OCI-LY1 (cell line): ENCODE data around the gene TXNRD2.

Experiments
- H2AFZ ChIP-seq: fragments of 200-600 bp; sonication (generic), shearing (Covaris generic); 2 replicates; pipeline ENCODE4 v1.6.0; 2014; ENCODE audit warnings: antibody characterized with exemption, mild to moderate bottlenecking, low read length
- H3F3A ChIP-seq: fragments of 200-600 bp; sonication (generic), shearing (Covaris generic); 2 replicates; pipeline ENCODE4 v1.6.0; 2014; ENCODE audit warnings: mild to moderate bottlenecking, antibody characterized with exemption, low read length, moderate library complexity; ENCODE audit not compliant: insufficient read depth
- H3K27ac ChIP-seq: fragments of 200-600 bp; sonication (generic); 2 replicates; pipeline ENCODE4 v1.5.1; 2014; ENCODE audit warnings: low read length, mixed run types, mild to moderate bottlenecking, low read depth; ENCODE audit not compliant: poor library complexity, severe bottlenecking
- H3K27me3 ChIP-seq: fragments of 200-600 bp; sonication (generic); 2 replicates; pipeline ENCODE4 v1.6.0; 2014; ENCODE audit warnings: antibody characterized with exemption, mild to moderate bottlenecking, low read length, moderate library complexity; ENCODE audit not compliant: insufficient read depth
- H3K36me3 ChIP-seq: fragments of 200-600 bp; sonication (generic); 2 replicates; pipeline ENCODE4 v1.6.1; 2014; ENCODE audit warnings: mild to moderate bottlenecking, antibody characterized with exemption, low read length, moderate library complexity, mixed read lengths; ENCODE audit not compliant: insufficient read depth
- H3K4me1 ChIP-seq: fragments of 200-600 bp; sonication (generic); 2 replicates; pipeline ENCODE4 v1.5.1; 2014; ENCODE audit warnings: mild to moderate bottlenecking, low read length, moderate library complexity; ENCODE audit not compliant: insufficient read depth, severe bottlenecking
- H3K4me2 ChIP-seq: fragments of 200-600 bp; sonication (generic), shearing (Covaris generic); 2 replicates; pipeline ENCODE4 v1.6.1; 2014; ENCODE audit warnings: low read length
- H3K4me3 ChIP-seq: fragments of 200-600 bp; sonication (generic); 2 replicates; pipeline ENCODE4 v1.5.1; 2014; ENCODE audit warnings: low read length, low read depth, mild to moderate bottlenecking, mixed read lengths; ENCODE audit not compliant: poor library complexity, severe bottlenecking
- H3K79me2 ChIP-seq: fragments of 200-600 bp; shearing (Covaris generic); 2 replicates; pipeline ENCODE4 v1.6.1; 2016; ENCODE audit warnings: mixed run types, low read length, mixed read lengths; ENCODE audit not compliant: insufficient read depth
- H3K9ac ChIP-seq: fragments of 200-600 bp; sonication (generic), shearing (Covaris generic); 2 replicates; pipeline ENCODE4 v1.6.1; 2014; ENCODE audit warnings: mild to moderate bottlenecking, low read length, mixed read lengths
- H3K9me2 ChIP-seq: fragments of 200-600 bp; sonication (generic), shearing (Covaris generic); 2 replicates; pipeline ENCODE4 v1.6.1; 2014; ENCODE audit warnings: low read depth, mild to moderate bottlenecking, low read length, mixed read lengths
- H3K9me3 ChIP-seq: fragments of 200-600 bp; shearing (Covaris generic); 2 replicates; pipeline ENCODE4 v1.6.1; 2014; ENCODE audit warnings: low read length, mixed read lengths
- H4K20me1 ChIP-seq: fragments of 200-600 bp; sonication (generic), shearing (Covaris generic); 2 replicates; pipeline ENCODE4 v1.6.0; 2016; ENCODE audit warnings: mild to moderate bottlenecking, low read length; ENCODE audit not compliant: insufficient read depth
- CTCF ChIP-seq: fragments of 200-600 bp; sonication (generic), shearing (Covaris generic); IDR thresholded peaks from 2 replicates; pipeline ENCODE4 v1.5.1; 2017; ENCODE audit warnings: mild to moderate bottlenecking, antibody characterized with exemption, low read length, moderate library complexity, mixed read lengths
- EZH2 ChIP-seq: fragments of 200-600 bp; sonication (generic), shearing (Covaris generic); IDR thresholded peaks from 2 replicates; pipeline ENCODE4 v1.8.0; 2017; ENCODE audit warnings: borderline replicate concordance, mixed run types, mild to moderate bottlenecking, antibody characterized with exemption, low read length, moderate library complexity, mixed read lengths

TXNRD2 gene

GRCh38 chr22:19933341-19934241 is 8.0 kb downstream of the TXNRD2 start:
- H3K27me3 ChIP-seq, result no peaks in the 10 kb centered on the region
- H3F3A ChIP-seq, result no peaks in the 10 kb centered on the region
- H3K4me1 ChIP-seq, result no peaks in the 10 kb centered on the region
- no peak overlapping the region for H3K4me3 ChIP-seq
- H2AFZ ChIP-seq, result no peak overlapping the region
- H3K9me2 ChIP-seq, result no peaks in the 10 kb centered on the region
- no peak overlapping the region for H3K27ac ChIP-seq
- H3K9me3 ChIP-seq, result peaks cover 6% of the 10 kb centered on the region; the same call in 1 of the 2 replicates
- peaks cover 4% of the 10 kb centered on the region; the same call in 1 of the 2 replicates for H3K36me3 ChIP-seq
- H3K9ac ChIP-seq, result no peak overlapping the region
- no peaks in the 10 kb centered on the region for H4K20me1 ChIP-seq
- H3K4me2 ChIP-seq, result no peak overlapping the region
- TF ChIP-seq EZH2 (no peak), CTCF (no peak)
- H3K79me2 ChIP-seq, result no peaks in the 10 kb centered on the region

- H4K20me1 ChIP-seq, result no peaks in the 10 kb centered on the region
- no peak overlapping the region for H3K27ac ChIP-seq
- H3F3A ChIP-seq, result no peaks in the 10 kb centered on the region
- no peaks in the 10 kb centered on the region for H3K9me2 ChIP-seq
- H3K9ac ChIP-seq, result no peak overlapping the region
- no peak overlapping the region for H2AFZ ChIP-seq
- H3K9me3 ChIP-seq, result peaks cover 6% of the 10 kb centered on the region; the same call in 1 of the 2 replicates
- peaks cover 4% of the 10 kb centered on the region; the same call in 1 of the 2 replicates for H3K36me3 ChIP-seq
- H3K79me2 ChIP-seq, result no peaks in the 10 kb centered on the region
- H3K27me3 ChIP-seq, result no peaks in the 10 kb centered on the region
- TF ChIP-seq EZH2, result no peak
- no peak for TF ChIP-seq CTCF
- H3K4me3 ChIP-seq, result no peak overlapping the region
- H3K4me1 ChIP-seq, result no peaks in the 10 kb centered on the region
- H3K4me2 ChIP-seq, result no peak overlapping the region
Observed at GRCh38 chr22:19932367-19933206, 9.0 kb downstream of the TXNRD2 start.

GRCh38 chr22:19931514-19931913 is 10.1 kb downstream of the TXNRD2 start:
- TF ChIP-seq EZH2 (no peak), CTCF (no peak)
- peaks cover 3% of the 10 kb centered on the region; the same call in 1 of the 2 replicates for H3K9me3 ChIP-seq
- no peak overlapping the region for H3K9ac ChIP-seq
- H4K20me1 ChIP-seq, result no peaks in the 10 kb centered on the region
- H3K36me3 ChIP-seq, result peaks cover 4% of the 10 kb centered on the region; the same call in 1 of the 2 replicates
- H3F3A ChIP-seq, result no peaks in the 10 kb centered on the region
- no peaks in the 10 kb centered on the region for H3K27me3 ChIP-seq
- H3K4me2 ChIP-seq, result no peak overlapping the region
- no peaks in the 10 kb centered on the region for H3K4me1 ChIP-seq
- no peak overlapping the region for H3K4me3 ChIP-seq
- H3K9me2 ChIP-seq, result no peaks in the 10 kb centered on the region
- H3K27ac ChIP-seq, result no peak overlapping the region
- H3K79me2 ChIP-seq, result no peaks in the 10 kb centered on the region
- H2AFZ ChIP-seq, result no peak overlapping the region
